ENCODE data around the gene OSBPL6. TPM values are rescaled to one million over a fixed set of nuclear protein-coding genes. Genes with fewer than 3 reads are reported as not detected.
A peak's percentile ranks its signal among the peaks of the same experiment; 100 is the strongest.
"Not testable (repeated sequence)": the region's sequence is repeated elsewhere in the genome, so short reads cannot be mapped to it uniquely, and the experiment has no call there.

The OSBPL6 gene
- 1 to 10 TPM; 1.8 to 3.3 (median 2.3) TPM for total RNA-seq

DNA sequence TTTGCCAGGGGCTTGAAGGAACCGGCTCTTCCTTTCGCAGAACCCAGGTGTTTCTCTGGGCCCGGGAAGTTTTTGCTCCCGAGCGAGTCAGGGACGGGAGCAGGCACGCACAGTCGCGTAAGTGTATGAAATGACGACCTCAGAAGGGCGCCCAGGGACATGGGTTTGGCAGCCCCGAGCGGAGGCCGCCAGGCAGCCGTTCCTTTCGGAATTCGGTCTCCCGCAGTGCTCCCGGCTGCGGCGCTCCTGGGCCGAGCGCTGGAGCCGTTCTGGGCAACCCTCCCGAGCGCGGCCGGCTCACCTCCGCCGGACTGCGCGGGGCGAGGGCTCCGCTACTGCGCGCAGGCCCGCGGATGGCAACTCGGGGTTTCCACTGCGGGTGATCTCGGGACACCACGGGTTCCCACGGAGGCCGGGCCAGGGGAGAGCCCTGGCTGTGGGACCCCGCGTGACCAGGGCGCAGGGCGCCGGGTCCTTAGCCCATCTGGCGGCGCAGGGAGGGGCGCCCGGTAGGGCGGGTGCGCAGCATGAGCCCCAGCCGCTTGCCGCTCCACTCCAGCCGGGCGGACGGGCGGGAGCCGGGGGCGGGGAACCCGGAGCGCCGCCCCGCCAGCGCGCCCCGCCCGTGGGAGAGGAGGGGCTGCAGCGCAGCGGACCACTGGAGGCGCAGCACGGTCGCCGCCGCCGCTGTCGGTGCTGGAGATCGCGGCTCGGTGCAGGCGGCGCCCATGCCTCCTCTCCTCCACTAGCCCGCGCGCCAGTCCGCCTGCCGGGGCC is at the start of gene OSBPL6:
Gene OSBPL6, plus strand, starts transcription at position 690 of the 777 bp plus-strand sequence. CDS start 111,673 bp downstream, outside the sequence.
- Histone ChIP-seq H3K4me3 (peak within 1 kb of the TSS; percentile 71 to 93 (median 82)), H3K36me3 (no peaks in the 10 kb centered on the region), H3K9me3 (no peaks in the 10 kb centered on the region), H3K27me3 (peaks cover 0 to 7% (median 0%) of the 10 kb centered on the region in 4 donors), H3K27ac (replicated peaks in 1 of 4) (peak within 1 kb of the TSS; percentile 85 to 95 (median 92)), H3K4me1 (peaks cover 16 to 21% (median 18%) of the 10 kb centered on the region in 4 donors)
- 1% methylated on average over 15 of the region's 90 CpGs for WGBS
- TF ChIP-seq POLR2A (IDR thresholded peaks at IDR 0.05; ENCODE audit: low read depth) (peak; percentile 39), EP300 (IDR thresholded peaks at IDR 0.05) (no peak), CTCF (IDR thresholded peaks at IDR 0.05) (peak; percentile 16 to 43 (median 43)), POLR2AphosphoS5 (IDR thresholded peaks at IDR 0.05) (peak; percentile 54 to 80)
- DNase-seq (ENCODE audit: extremely low spot score): no peak
- intact Hi-C loops (cut with DNase I): no loop called here

DNA sequence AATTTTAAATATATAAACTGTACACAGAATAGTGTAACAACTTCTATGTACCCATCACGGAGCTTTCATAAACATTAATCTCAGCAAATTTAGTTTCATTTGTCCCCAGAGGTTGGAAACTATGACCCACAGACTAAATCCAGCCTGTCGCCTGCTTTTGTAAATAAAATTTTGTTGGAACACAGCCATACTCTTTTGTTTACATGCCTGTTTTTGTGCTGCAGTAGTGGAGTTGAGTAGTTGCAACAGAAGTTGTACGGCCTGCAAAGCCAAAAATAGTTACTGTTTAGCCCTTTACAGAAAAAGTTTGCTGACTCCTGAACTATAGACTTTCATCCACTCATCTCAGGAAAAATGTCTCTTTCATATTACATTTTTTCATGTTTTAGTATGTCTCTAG is 42.3 kb upstream of the OSBPL6 start:
- Histone ChIP-seq H3K4me3 (no peak overlapping the region), H3K36me3 (no peaks in the 10 kb centered on the region), H3K9me3 (no peaks in the 10 kb centered on the region), H3K4me1 (peaks cover 0 to 3% (median 0%) of the 10 kb centered on the region in 4 donors), H3K27me3 (peaks cover 0 to 22% (median 0%) of the 10 kb centered on the region in 4 donors), H3K27ac (replicated peaks in 1 of 4) (no peak overlapping the region)
- DNase-seq (ENCODE audit: extremely low spot score): no peak
- TF ChIP-seq EP300 (IDR thresholded peaks at IDR 0.05) (no peak), CTCF (IDR thresholded peaks at IDR 0.05) (no peak), POLR2A (IDR thresholded peaks at IDR 0.05; ENCODE audit: low read depth) (no peak), POLR2AphosphoS5 (IDR thresholded peaks at IDR 0.05) (no peak)
- intact Hi-C loops (cut with DNase I): no loop called here
- 32% methylated on average over 3 of the region's 3 CpGs for WGBS

- Histone ChIP-seq H3K4me1 (peaks cover 0 to 3% (median 0%) of the 10 kb centered on the region in 4 donors), H3K9me3 (no peaks in the 10 kb centered on the region), H3K36me3 (no peaks in the 10 kb centered on the region), H3K4me3 (no peak overlapping the region), H3K27ac (replicated peaks in 1 of 4) (no peak overlapping the region), H3K27me3 (peaks cover 0 to 22% (median 0%) of the 10 kb centered on the region in 4 donors)
- 76% methylated on average over 4 of the region's 4 CpGs for WGBS
- intact Hi-C loops (cut with DNase I): no loop called here
- no peak for DNase-seq (ENCODE audit: extremely low spot score)
- TF ChIP-seq POLR2A (IDR thresholded peaks at IDR 0.05; ENCODE audit: low read depth) (no peak), POLR2AphosphoS5 (IDR thresholded peaks at IDR 0.05) (no peak), CTCF (IDR thresholded peaks at IDR 0.05) (no peak)
Measured at GRCh38 chr2:178152542-178152941, 41.8 kb upstream of the OSBPL6 start.

DNA sequence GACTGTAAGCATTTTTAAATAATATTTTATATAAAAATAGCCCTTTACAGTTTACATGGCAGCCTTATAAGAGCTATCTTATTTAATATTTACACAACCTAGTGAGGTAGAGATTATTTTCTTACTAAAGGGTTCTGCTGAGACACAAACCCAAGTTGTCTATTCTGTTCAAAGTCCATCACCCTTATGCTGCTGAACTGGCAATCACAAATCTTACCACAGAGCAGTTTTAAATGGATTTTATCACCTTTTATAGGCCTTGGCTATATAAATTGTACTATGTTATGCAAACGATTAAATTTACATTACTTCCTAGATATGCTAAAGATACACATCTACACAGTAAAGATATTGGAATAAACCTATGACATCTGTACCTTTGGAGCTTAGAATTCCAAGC is 41.3 kb upstream of the OSBPL6 start:
- no peaks in the 10 kb centered on the region for H3K9me3 ChIP-seq
- no peak for DNase-seq (ENCODE audit: extremely low spot score)
- peaks cover 0 to 3% (median 0%) of the 10 kb centered on the region in 4 donors for H3K4me1 ChIP-seq
- no peak overlapping the region for H3K4me3 ChIP-seq
- intact Hi-C loops (cut with DNase I): no loop called here
- H3K27me3 ChIP-seq: peaks cover 0 to 18% (median 0%) of the 10 kb centered on the region in 4 donors
- H3K36me3 ChIP-seq: no peaks in the 10 kb centered on the region
- TF ChIP-seq POLR2AphosphoS5 (IDR thresholded peaks at IDR 0.05) (no peak), CTCF (IDR thresholded peaks at IDR 0.05) (no peak), EP300 (IDR thresholded peaks at IDR 0.05) (no peak), POLR2A (IDR thresholded peaks at IDR 0.05; ENCODE audit: low read depth) (no peak)
- WGBS: 75% methylated on average over 1 of the region's 1 CpG
- no peak overlapping the region for H3K27ac ChIP-seq (replicated peaks in 1 of 4)

- H3K36me3 ChIP-seq; DNase-seq (ENCODE audit: extremely low spot score); H3K27me3 ChIP-seq; H3K27ac ChIP-seq (replicated peaks in 1 of 4); intact Hi-C loops (cut with DNase I); H3K4me3 ChIP-seq; H3K9me3 ChIP-seq; H3K4me1 ChIP-seq: not testable (repeated sequence)
- 58% methylated on average over 1 of the region's 1 CpG for WGBS
Measured at GRCh38 chr2:178153878-178154277, 40.4 kb upstream of the OSBPL6 start.
